NCI-H2107 (cell line): ENCODE results near the gene CFAP20DC.
"Not testable (repeated sequence)": the region's sequence is repeated elsewhere in the genome, so short reads cannot be mapped to it uniquely, and the experiment has no call there.

Source experiments
- DNase-seq: peaks from one replicate; lab custom pipeline; 2025; lab: John Stamatoyannopoulos, UW

Gene CFAP20DC

GRCh38 chr3:59049671-59050331, at the start of gene CFAP20DC:
Gene CFAP20DC (minus strand): TSS chr3:59050025. CDS start chr3:59049631, 394 bp downstream.
- peak; percentile 59 for DNase-seq

DNA sequence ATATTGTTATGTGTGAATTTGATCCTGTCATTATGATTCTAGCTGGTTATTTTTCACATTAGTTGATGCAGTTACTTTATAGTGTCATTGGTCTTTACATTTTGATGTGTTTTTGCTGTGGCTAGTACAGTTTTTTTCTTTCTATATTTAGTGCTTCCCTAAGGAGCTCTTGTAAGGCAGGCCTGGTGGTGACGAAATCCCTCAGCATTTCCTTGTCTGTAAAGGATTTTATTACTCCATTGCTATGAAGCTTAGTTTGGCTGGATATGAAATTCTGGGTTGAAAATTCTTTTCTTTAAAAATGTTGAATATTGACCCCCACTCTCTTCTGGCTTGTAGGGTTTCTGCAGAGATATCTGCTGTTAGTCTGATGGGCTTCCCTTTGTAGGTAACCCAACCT, 48.7 kb upstream of the CFAP20DC start:
- not testable (repeated sequence) for DNase-seq

DNA sequence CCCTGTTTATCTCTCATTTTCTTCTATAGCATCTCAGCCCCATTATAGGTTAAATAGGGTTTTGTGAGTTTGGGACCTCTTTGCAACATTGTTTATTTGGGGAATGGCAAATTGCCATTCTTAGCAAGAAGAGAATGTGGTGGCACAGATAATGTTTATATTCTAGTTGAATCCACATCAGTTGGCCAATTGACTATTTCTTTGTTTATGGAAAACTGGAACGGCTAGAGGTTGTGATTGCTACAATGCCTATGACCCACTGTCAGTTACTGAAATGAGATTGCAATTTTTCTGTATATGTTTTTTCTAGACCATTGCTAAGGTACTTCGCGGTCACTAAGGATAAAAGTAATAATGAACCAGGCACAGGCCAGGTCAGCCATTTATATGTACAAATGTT, 44.6 kb upstream of the CFAP20DC start:
- no peak for DNase-seq

DNA sequence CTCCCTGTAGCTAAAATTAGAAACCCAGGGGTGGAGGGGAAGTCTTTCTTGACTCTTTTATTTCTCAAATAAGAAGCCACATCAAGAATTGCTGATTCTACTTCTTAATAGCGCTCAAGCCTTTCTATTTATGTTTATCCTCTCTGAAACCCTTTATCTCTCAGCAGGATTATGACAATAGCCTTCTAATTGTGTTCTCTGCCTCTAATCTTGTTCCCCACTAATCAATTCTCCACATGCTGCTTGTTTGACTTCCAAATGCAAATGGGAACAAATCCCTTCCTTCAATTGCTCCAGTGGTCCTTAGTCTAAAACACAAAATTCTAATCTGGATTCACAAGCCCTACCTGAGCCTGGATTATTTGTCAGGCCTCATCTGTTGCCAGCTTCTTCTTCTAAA, 43.7 kb upstream of the CFAP20DC start:
- no peak for DNase-seq

GRCh38 chr3:59088761-59089160, 38.9 kb upstream of the CFAP20DC start:
- no peak for DNase-seq

GRCh38 chr3:59085976-59086375, 36.2 kb upstream of the CFAP20DC start:
- no peak for DNase-seq

- DNase-seq = no peak
Observed at GRCh38 chr3:59084583-59084982, 34.8 kb upstream of the CFAP20DC start.

DNA sequence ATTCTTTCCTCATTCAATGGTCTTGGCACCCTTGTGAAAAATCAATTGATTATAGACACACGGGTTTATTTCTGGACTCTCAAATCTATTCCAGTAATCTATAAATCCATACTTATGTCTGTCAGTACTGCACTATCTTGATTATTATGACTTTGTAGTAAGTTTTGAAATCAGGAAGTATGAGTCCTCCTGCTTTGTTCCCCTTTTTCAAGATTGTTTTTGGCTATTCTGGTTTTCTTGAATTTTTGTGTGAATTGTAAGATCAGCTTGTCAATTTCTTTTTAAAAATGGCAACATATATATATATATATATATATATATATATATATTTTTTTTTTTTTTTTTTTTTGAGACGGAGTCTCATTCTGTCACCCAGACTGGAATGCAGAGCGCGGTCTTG, 32.3 kb upstream of the CFAP20DC start:
- DNase-seq = no peak

DNA sequence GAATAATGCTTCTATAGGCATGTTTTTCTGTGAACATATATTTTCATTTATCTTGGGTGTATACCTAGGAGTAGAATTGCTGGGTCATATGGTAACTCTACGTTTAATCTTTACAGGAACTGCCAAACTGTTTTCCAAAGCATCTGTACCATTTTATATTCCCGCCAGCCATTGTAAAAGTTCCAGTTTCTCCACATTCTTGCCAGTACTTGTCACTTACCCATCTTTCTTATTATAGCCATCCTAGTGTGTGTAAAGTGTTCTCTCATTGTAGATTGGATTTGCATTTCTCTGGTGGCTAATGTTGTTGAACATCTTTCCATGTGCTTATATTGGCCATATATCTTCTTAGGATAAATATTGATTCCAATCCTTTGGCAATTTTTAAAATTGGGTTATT, 31.2 kb upstream of the CFAP20DC start:
- no peak for DNase-seq

DNA sequence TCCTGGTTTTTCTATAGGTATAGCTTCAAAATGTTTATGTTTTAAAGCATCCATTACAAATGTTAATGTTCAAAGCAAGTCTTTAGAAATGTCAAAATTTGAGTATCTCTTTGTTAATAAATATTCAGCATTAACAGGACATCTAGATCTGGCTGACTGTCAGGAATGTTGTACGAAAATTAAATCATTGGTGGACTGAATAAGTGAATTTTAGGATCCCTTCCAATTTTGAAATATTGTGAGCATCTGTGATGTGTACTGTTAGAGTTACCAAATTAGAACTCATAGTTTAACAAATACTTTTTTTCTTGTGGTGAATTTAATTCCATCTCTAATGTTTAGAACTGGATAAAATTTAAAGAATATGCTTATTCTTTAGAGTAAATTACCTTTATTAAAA, 30.1 kb upstream of the CFAP20DC start:
- no peak for DNase-seq

DNA sequence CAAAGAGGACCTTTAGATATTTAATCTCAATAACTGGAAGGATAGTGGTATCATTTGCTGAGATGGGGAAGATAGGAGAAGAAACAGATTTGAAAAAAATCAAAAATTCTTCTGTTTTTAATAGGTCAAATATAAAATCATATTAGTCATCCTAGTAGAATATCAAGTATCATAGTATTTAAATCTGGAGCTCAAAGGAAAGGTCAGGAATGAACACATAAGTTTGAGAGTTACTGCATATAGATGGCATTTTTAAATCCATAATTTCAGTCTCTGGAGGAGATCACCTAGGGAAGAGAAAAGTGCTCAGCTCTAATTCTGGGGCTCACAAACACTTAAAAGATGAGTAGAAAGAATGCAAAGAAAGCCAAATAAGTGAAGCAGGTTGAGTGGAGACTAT, 24.9 kb upstream of the CFAP20DC start:
- DNase-seq = no peak

DNA sequence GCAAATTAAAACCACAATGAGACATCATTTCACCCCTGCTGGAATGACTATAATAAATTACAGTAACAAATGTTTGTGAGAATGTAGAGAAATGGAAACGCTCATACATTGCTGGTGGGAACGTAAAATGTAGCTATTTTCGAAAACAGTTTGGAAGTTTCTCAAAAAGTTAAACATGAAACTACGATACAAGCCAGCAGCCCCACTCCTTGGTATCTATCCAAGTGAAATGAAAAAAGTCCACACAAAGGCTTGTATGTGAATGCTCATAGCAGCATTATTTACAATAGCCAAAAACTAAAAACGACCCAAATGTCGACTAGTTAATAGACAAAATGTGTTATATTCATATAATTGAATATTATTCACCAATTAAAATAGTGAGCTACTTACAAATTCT, 22.9 kb upstream of the CFAP20DC start:
- DNase-seq = no peak

DNA sequence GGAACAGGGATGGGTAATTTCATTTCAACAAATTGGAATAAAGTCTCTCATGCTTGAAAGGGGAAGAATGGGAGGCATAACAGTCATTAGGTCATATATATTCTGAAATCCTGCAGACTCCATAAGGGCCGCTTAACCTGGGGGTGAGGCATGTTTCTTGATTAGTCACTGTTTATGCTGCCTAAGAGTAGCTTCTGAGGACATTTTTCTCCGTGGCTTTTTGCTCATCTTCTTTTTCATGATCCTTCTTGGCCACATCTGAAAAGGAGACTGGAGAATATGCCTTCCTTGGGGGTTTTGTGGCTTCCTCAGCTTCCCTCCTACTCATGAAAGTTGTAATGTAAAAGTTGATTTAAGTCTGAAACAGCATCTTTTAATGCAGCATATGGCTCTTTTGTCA, 20.0 kb upstream of the CFAP20DC start:
- no peak for DNase-seq

DNA sequence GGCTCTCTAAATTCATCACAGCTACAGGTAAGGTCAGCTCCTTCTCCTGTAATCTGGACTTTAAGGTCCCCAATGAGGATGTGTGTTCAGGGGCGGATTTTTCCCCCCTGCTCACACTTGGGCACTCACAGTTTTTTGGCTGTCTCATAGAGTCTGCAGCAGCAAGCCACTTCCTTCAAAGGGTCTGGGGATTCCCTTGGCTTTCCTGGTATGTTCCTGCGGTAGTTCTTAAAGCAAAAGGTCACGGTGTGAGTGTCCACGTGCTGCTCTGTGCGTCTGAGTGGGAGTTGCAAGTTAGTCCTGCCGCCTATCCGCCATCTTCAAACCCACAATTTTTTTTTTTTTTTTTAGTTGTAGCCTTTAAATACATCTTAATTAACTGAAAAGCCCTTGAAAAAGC, 15.4 kb upstream of the CFAP20DC start:
- no peak for DNase-seq

DNA sequence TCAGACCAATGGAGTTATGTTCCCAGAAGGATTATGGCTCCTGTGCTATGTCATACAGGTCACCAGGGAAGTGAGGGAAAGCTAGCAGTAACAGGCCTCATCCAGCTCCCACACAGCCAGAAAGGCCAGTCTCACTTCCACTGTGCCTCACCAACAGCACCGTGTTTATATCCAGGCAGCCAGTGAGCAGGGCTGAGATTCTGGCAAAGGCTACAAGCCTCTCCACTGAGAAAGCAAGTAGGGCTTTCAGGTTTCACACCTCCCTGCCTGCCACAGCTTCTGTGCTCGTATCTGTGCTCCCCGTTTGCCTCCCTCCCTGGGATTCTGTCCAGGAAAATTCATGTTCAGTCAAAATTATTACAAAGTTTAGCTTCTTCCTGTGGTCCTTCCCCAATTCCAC, 14.9 kb upstream of the CFAP20DC start:
- no peak for DNase-seq

DNA sequence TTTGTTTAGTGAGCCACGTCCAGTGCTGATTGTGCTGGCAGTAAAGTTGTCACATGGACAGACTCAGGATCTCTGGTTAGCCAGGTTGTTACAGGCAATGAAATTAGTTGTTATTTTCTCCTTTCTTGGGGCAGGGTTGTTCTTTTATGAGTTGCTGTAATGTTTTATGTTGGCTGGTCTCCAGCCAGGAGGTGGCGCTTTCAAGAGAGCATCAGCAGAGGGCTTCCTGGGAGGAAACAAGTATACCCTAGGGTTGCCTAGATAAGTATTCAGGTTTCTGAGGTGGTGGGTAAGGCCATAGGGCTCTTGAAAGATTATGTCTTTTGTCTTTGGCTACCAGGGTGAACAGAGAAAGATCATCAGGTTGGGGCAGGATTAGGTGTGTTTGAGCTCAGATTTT, 14.5 kb upstream of the CFAP20DC start:
- no peak for DNase-seq

DNA sequence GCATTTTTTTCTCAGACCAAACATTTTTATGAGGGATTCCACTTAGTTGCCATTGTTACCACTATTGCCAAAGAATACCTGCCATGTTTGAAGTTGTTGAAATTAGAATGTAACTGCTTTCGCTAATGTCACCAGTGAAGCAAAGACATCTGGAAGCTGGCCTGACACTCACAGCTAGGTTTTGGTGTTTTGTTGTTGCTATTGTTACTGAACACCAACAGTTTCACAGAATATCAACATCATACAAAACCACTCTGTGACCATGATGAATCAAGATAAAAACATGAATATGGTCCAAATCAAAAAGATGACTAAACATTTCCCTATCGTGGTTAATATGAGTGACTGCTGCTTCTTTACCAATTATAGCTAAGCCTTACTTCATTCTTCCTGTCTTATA, 6.9 kb upstream of the CFAP20DC start:
- no peak for DNase-seq

- DNase-seq = no peak
Observed at GRCh38 chr3:59052803-59053411, 3.1 kb upstream of the CFAP20DC start.

- not testable (repeated sequence) for DNase-seq
Observed at GRCh38 chr3:59050811-59051414, 1.1 kb upstream of the CFAP20DC start.

DNA sequence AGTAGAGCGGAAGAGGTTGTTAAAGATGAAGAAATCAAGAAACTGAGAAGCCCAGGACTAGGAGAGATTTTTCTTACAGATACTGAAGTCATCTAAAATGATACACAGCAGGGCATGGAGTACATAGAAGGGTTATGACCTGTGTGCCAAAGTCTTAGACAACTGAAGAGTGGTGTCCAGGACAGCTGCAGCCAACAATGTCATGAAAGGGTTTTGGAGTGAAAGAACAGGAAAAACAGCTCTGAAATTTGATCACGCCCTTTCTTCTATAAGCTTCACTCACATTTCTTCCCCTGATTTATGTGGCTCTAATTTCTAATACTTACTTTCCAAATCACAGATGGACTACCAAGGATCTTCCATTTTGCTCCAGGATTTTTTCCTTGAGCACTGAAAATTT, 3.0 kb downstream of the CFAP20DC start:
- DNase-seq = no peak

- DNase-seq = no peak
Observed at GRCh38 chr3:59043391-59043790, 6.4 kb downstream of the CFAP20DC start.

GRCh38 chr3:59040902-59041301, 8.9 kb downstream of the CFAP20DC start:
- no peak for DNase-seq

DNA sequence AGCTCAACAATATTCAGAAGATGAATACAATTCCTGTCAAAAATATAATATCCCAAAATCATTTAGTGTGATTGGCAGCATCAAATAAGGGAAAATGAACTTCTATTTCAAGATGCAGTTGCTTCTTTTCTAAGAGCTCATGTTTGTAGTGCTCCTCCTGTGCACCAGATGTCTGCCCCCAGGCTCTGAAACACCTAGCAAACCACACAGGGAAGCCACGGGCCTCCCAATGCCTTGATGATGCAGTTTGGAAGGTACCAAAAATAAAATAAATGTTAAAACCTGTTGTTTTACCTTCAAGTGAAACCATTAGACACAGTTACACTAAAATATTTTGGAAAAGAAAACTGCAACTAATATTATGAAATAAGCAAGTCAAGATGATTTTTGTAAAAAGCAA, 22.2 kb downstream of the CFAP20DC start:
- no peak for DNase-seq

DNA sequence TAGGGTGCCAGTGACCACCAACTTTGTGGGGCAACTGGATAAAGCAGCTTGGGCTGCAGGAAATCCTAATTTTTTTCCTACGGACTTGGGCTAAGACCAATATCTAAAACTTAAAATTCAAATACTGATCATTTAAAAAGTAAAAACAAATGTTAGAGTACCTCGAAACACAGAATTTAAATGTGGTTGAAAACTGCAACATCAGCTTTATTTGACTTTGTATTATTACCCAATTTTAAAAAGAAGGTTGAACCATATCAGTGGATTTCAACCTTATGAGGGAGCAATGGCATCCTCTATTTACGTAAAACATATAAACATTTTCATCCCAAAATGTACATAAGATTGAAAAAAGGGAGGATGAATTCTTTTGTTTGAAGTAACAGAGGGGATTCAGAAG, 26.2 kb downstream of the CFAP20DC start:
- no peak for DNase-seq
